ENCODE measurements around the gene MAST2.
"Not testable (repeated sequence)": the region's sequence is repeated elsewhere in the genome, so short reads cannot be mapped to it uniquely, and the experiment has no call there.

The MAST2 gene

GRCh38 chr1:45894331-45894730 is 90.9 kb downstream of the MAST2 start:
- no peak for DNase-seq (ENCODE audit: low spot score)

GRCh38 chr1:45894921-45895320 is 91.5 kb downstream of the MAST2 start:
- DNase-seq (ENCODE audit: low spot score) = no peak

GRCh38 chr1:45895406-45895805 is 92.0 kb downstream of the MAST2 start:
- no peak for DNase-seq (ENCODE audit: low spot score)

- no peak for DNase-seq (ENCODE audit: low spot score)
Observed at GRCh38 chr1:45906883-45907282, 103.5 kb downstream of the MAST2 start.

GRCh38 chr1:45908611-45909140 is 105.3 kb downstream of the MAST2 start:
- no peak for DNase-seq (ENCODE audit: low spot score)

- DNase-seq (ENCODE audit: low spot score) = no peak
Observed at GRCh38 chr1:45911634-45912033, 108.2 kb downstream of the MAST2 start.

GRCh38 chr1:45913183-45913683 is 109.8 kb downstream of the MAST2 start:
- no peak for DNase-seq (ENCODE audit: low spot score)

- no peak for DNase-seq (ENCODE audit: low spot score)
Observed at GRCh38 chr1:45913731-45914501, 110.5 kb downstream of the MAST2 start.

GRCh38 chr1:45914836-45915235 is 111.4 kb downstream of the MAST2 start:
- DNase-seq (ENCODE audit: low spot score) = no peak

GRCh38 chr1:45922374-45922773 is 119.0 kb downstream of the MAST2 start:
- DNase-seq (ENCODE audit: low spot score) = no peak

GRCh38 chr1:45922813-45923212 is 119.4 kb downstream of the MAST2 start:
- no peak for DNase-seq (ENCODE audit: low spot score)

- DNase-seq (ENCODE audit: low spot score) = no peak
Observed at GRCh38 chr1:45923343-45923742, 119.9 kb downstream of the MAST2 start.

GRCh38 chr1:45924736-45925135 is 121.3 kb downstream of the MAST2 start:
- no peak for DNase-seq (ENCODE audit: low spot score)

GRCh38 chr1:45925728-45926287 is 122.4 kb downstream of the MAST2 start:
- DNase-seq (ENCODE audit: low spot score) = no peak

GRCh38 chr1:45926330-45926729 is 122.9 kb downstream of the MAST2 start:
- no peak for DNase-seq (ENCODE audit: low spot score)

GRCh38 chr1:45927231-45927915 is 124.0 kb downstream of the MAST2 start:
- DNase-seq (ENCODE audit: low spot score) = not testable (repeated sequence)

- no peak for DNase-seq (ENCODE audit: low spot score)
Observed at GRCh38 chr1:45928486-45929205, 125.2 kb downstream of the MAST2 start.

GRCh38 chr1:45929257-45929687 is 125.9 kb downstream of the MAST2 start:
- no peak for DNase-seq (ENCODE audit: low spot score)

GRCh38 chr1:45930258-45931150 is 127.1 kb downstream of the MAST2 start:
- DNase-seq (ENCODE audit: low spot score) = no peak

GRCh38 chr1:45932205-45932604 is 128.8 kb downstream of the MAST2 start:
- DNase-seq (ENCODE audit: low spot score) = not testable (repeated sequence)

GRCh38 chr1:45934947-45935346 is 131.5 kb downstream of the MAST2 start:
- no peak for DNase-seq (ENCODE audit: low spot score)

Data from HuH-7 (cell line).